ENCODE measurements around the gene POLR1G. TPM values are rescaled to one million over a fixed set of nuclear protein-coding genes. Genes with fewer than 3 reads are reported as not detected.

Gene POLR1G
- total and polyA plus RNA-seq, 5 donors, result 4.0 to 6.3 (median 4.2) TPM

GRCh38 chr19:45439569-45440258 is 33.3 kb downstream of the POLR1G start:
- intact Hi-C loops (cut with DNase I), result loop anchor here (1.0 to 2.0 kb wide), 2 partner anchors 39 to 40 kb away; no protein-coding TSS in a partner anchor
- H3K9me3 ChIP-seq (ENCODE audit: control insufficient read depth, low read length), result no peaks in the 10 kb centered on the region

GRCh38 chr19:45440259-45440638 is 33.8 kb downstream of the POLR1G start:
- H3K4me3 ChIP-seq (ENCODE audit: low read length), result peak overlapping the region; percentile 66
- 47% methylated on average over 9 of the region's 9 CpGs for WGBS
- peaks cover 7% of the 10 kb centered on the region for H3K4me1 ChIP-seq (ENCODE audit: control insufficient read depth, insufficient read depth, low read length)
- peak overlapping the region; percentile 82 for H3K27ac ChIP-seq (ENCODE audit: low read length)
- intact Hi-C loops (cut with DNase I), result no loop called here
- H3K27me3 ChIP-seq (ENCODE audit: control insufficient read depth, insufficient read depth), result no peaks in the 10 kb centered on the region
- peak in 2 of 3 donors; percentile 42 to 45 for DNase-seq
- no peak for ATAC-seq
- H3K9me3 ChIP-seq (ENCODE audit: control insufficient read depth, low read length), result no peaks in the 10 kb centered on the region

More at GRCh38 chr19:45439569-45440258, 33.3 kb downstream of the POLR1G start:
- peak overlapping the region; percentile 87 for H3K27ac ChIP-seq (ENCODE audit: low read length)
- peak; percentile 66 to 78 for ATAC-seq
- no peaks in the 10 kb centered on the region for H3K27me3 ChIP-seq (ENCODE audit: control insufficient read depth, insufficient read depth)
- under 1% methylated on average over 78 of the region's 78 CpGs for WGBS
- peaks cover 7% of the 10 kb centered on the region for H3K4me1 ChIP-seq (ENCODE audit: control insufficient read depth, insufficient read depth, low read length)
- peak; percentile 88 to 96 (median 95) for DNase-seq
- H3K4me3 ChIP-seq (ENCODE audit: low read length), result peak overlapping the region; percentile 66

- 88% methylated on average over 9 of the region's 9 CpGs for WGBS
- peaks cover 7% of the 10 kb centered on the region for H3K4me1 ChIP-seq (ENCODE audit: control insufficient read depth, insufficient read depth, low read length)
Observed at GRCh38 chr19:45440873-45441654, 34.6 kb downstream of the POLR1G start.

GRCh38 chr19:45442408-45442777 is 35.9 kb downstream of the POLR1G start:
- no peaks in the 10 kb centered on the region for H3K9me3 ChIP-seq (ENCODE audit: control insufficient read depth, low read length)
- H3K4me3 ChIP-seq (ENCODE audit: low read length), result no peak overlapping the region
- H3K27ac ChIP-seq (ENCODE audit: low read length), result peak overlapping the region; percentile 95
- 73% methylated on average over 2 of the region's 2 CpGs for WGBS
- DNase-seq (no peak), ATAC-seq (no peak)
- intact Hi-C loops (cut with DNase I), result no loop called here
- H3K4me1 ChIP-seq (ENCODE audit: control insufficient read depth, insufficient read depth, low read length), result peaks cover 7% of the 10 kb centered on the region
- no peaks in the 10 kb centered on the region for H3K27me3 ChIP-seq (ENCODE audit: control insufficient read depth, insufficient read depth)

More at GRCh38 chr19:45440873-45441654, 34.6 kb downstream of the POLR1G start:
- no peaks in the 10 kb centered on the region for H3K27me3 ChIP-seq (ENCODE audit: control insufficient read depth, insufficient read depth)
- H3K27ac ChIP-seq (ENCODE audit: low read length), result no peak overlapping the region
- DNase-seq, result peak in 2 of 3 donors; percentile 29 to 40
- no peak overlapping the region for H3K4me3 ChIP-seq (ENCODE audit: low read length)
- intact Hi-C loops (cut with DNase I), result no loop called here
- ATAC-seq, result no peak
- H3K9me3 ChIP-seq (ENCODE audit: control insufficient read depth, low read length), result no peaks in the 10 kb centered on the region

GRCh38 chr19:45442778-45443461 is 36.5 kb downstream of the POLR1G start:
- peak overlapping the region; percentile 95 for H3K27ac ChIP-seq (ENCODE audit: low read length)
- intact Hi-C loops (cut with DNase I), result no loop called here
- no peaks in the 10 kb centered on the region for H3K27me3 ChIP-seq (ENCODE audit: control insufficient read depth, insufficient read depth)
- H3K4me3 ChIP-seq (ENCODE audit: low read length), result peak overlapping the region; percentile 55
- peaks cover 7% of the 10 kb centered on the region for H3K4me1 ChIP-seq (ENCODE audit: control insufficient read depth, insufficient read depth, low read length)
- DNase-seq (peak; percentile 64 to 82 (median 78)), ATAC-seq (peak in 1 of 2 donors; percentile 2)
- H3K9me3 ChIP-seq (ENCODE audit: control insufficient read depth, low read length), result no peaks in the 10 kb centered on the region
- 13% methylated on average over 15 of the region's 15 CpGs for WGBS

- ATAC-seq (peak; percentile 86 to 91), DNase-seq (peak; percentile 98 to 99 (median 99))
- intact Hi-C loops (cut with DNase I), result no loop called here
- Histone ChIP-seq H3K4me1 (ENCODE audit: control insufficient read depth, insufficient read depth, low read length) (peaks cover 7% of the 10 kb centered on the region), H3K9me3 (ENCODE audit: control insufficient read depth, low read length) (no peaks in the 10 kb centered on the region), H3K27ac (ENCODE audit: low read length) (peak overlapping the region; percentile 95), H3K4me3 (ENCODE audit: low read length) (peak overlapping the region; percentile 55), H3K27me3 (ENCODE audit: control insufficient read depth, insufficient read depth) (no peaks in the 10 kb centered on the region)
- WGBS, result under 1% methylated on average over 49 of the region's 49 CpGs
Observed at GRCh38 chr19:45443462-45444317, 37.2 kb downstream of the POLR1G start.

GRCh38 chr19:45444318-45445041 is 38.0 kb downstream of the POLR1G start:
- peak overlapping the region; percentile 67 for H3K27ac ChIP-seq (ENCODE audit: low read length)
- intact Hi-C loops (cut with DNase I), result no loop called here
- no peaks in the 10 kb centered on the region for H3K27me3 ChIP-seq (ENCODE audit: control insufficient read depth, insufficient read depth)
- H3K9me3 ChIP-seq (ENCODE audit: control insufficient read depth, low read length), result no peaks in the 10 kb centered on the region
- peaks cover 7% of the 10 kb centered on the region for H3K4me1 ChIP-seq (ENCODE audit: control insufficient read depth, insufficient read depth, low read length)
- peak; percentile 81 to 85 for ATAC-seq
- peak overlapping the region; percentile 55 for H3K4me3 ChIP-seq (ENCODE audit: low read length)
- peak; percentile 97 to 99 (median 99) for DNase-seq
- WGBS, result 10% methylated on average over 47 of the region's 47 CpGs

- no peak overlapping the region for H3K27ac ChIP-seq (ENCODE audit: low read length)
- ATAC-seq (no peak), DNase-seq (peak in 1 of 3 donors; percentile 26)
- H3K4me3 ChIP-seq (ENCODE audit: low read length), result no peak overlapping the region
- no peaks in the 10 kb centered on the region for H3K27me3 ChIP-seq (ENCODE audit: control insufficient read depth, insufficient read depth)
- 96% methylated on average over 4 of the region's 4 CpGs for WGBS
- H3K4me1 ChIP-seq (ENCODE audit: control insufficient read depth, insufficient read depth, low read length), result peaks cover 7% of the 10 kb centered on the region
- intact Hi-C loops (cut with DNase I), result no loop called here
- no peaks in the 10 kb centered on the region for H3K9me3 ChIP-seq (ENCODE audit: control insufficient read depth, low read length)
Observed at GRCh38 chr19:45445139-45445538, 38.7 kb downstream of the POLR1G start.

- ATAC-seq, result no peak
- Histone ChIP-seq H3K27ac (ENCODE audit: low read length) (no peak overlapping the region), H3K4me3 (ENCODE audit: low read length) (no peak overlapping the region), H3K27me3 (ENCODE audit: control insufficient read depth, insufficient read depth) (no peaks in the 10 kb centered on the region), H3K9me3 (ENCODE audit: control insufficient read depth, low read length) (no peaks in the 10 kb centered on the region), H3K4me1 (ENCODE audit: control insufficient read depth, insufficient read depth, low read length) (peaks cover 7% of the 10 kb centered on the region)
- intact Hi-C loops (cut with DNase I), result no loop called here
- WGBS, result 87% methylated on average over 6 of the region's 6 CpGs
- peak in 1 of 3 donors; percentile 11 for DNase-seq
Observed at GRCh38 chr19:45446295-45446694, 39.9 kb downstream of the POLR1G start.

GRCh38 chr19:45446944-45447343 is 40.5 kb downstream of the POLR1G start:
- no peak overlapping the region for H3K27ac ChIP-seq (ENCODE audit: low read length)
- intact Hi-C loops (cut with DNase I), result no loop called here
- no peak overlapping the region for H3K4me3 ChIP-seq (ENCODE audit: low read length)
- peak in 2 of 3 donors; percentile 68 to 69 for DNase-seq
- ATAC-seq, result no peak
- H3K27me3 ChIP-seq (ENCODE audit: control insufficient read depth, insufficient read depth), result no peaks in the 10 kb centered on the region
- H3K9me3 ChIP-seq (ENCODE audit: control insufficient read depth, low read length), result no peaks in the 10 kb centered on the region
- 71% methylated on average over 7 of the region's 7 CpGs for WGBS
- peaks cover 7% of the 10 kb centered on the region for H3K4me1 ChIP-seq (ENCODE audit: control insufficient read depth, insufficient read depth, low read length)
